SK-N-SH treated with all-trans-retinoic acid at 6 μM for 48 hours (cell line): ENCODE results near the gene ZSWIM6.
A peak's percentile ranks its signal among the peaks of the same experiment; 100 is the strongest.

Experiments used
- ATAC-seq: fragments of 200-7000 bp; cut with Tn5 transposase; 3 replicates; pipeline ENCODE4 v1.9.1; 2020; ENCODE audit warnings: mild to moderate bottlenecking, moderate library complexity
- BACH2 ChIP-seq: fragments of 250-450 bp; sonication (Bioruptor Pico); IDR thresholded peaks from 2 replicates; pipeline ENCODE4 v1.9.0; 2021; ENCODE audit warnings: mild to moderate bottlenecking, borderline replicate concordance
- ESRRG ChIP-seq: fragments of 250-450 bp; sonication (Bioruptor Pico); IDR thresholded peaks from 2 replicates; pipeline ENCODE4 v1.6.1; 2021; ENCODE audit warnings: mild to moderate bottlenecking
- GLIS3 ChIP-seq: fragments of 250-450 bp; sonication (Bioruptor Pico); IDR thresholded peaks from 2 replicates; pipeline ENCODE4 v1.5.0; 2020; ENCODE audit warnings: mild to moderate bottlenecking, moderate library complexity
- ISL1 ChIP-seq: fragments of 250-450 bp; sonication (Bioruptor Pico); IDR thresholded peaks from 2 replicates; pipeline ENCODE4 v2.1.2; 2022; ENCODE audit warnings: mild to moderate bottlenecking, moderate library complexity
- OSR1 ChIP-seq: fragments of 250-450 bp; sonication (Bioruptor Pico); IDR thresholded peaks from 2 replicates; pipeline ENCODE4 v1.8.0; 2022; ENCODE audit warnings: moderate library complexity, mild to moderate bottlenecking, inconsistent platforms
- PPARA ChIP-seq: fragments of 250-450 bp; sonication (Bioruptor Pico); IDR thresholded peaks from 2 replicates; pipeline ENCODE4 v1.5.0; 2020; ENCODE audit warnings: mild to moderate bottlenecking, borderline replicate concordance
- RARB ChIP-seq: fragments of 250-450 bp; sonication (Bioruptor Pico); IDR thresholded peaks from 2 replicates; pipeline ENCODE4 v1.8.0; 2021; ENCODE audit warnings: mild to moderate bottlenecking, moderate library complexity
- SNAI2 ChIP-seq: fragments of 250-450 bp; sonication (Bioruptor Pico); IDR thresholded peaks from 2 replicates; pipeline ENCODE4 v1.5.0; 2020; ENCODE audit warnings: mild to moderate bottlenecking, moderate library complexity
- TCF4 ChIP-seq: fragments of 250-450 bp; sonication (Bioruptor Pico); IDR thresholded peaks from 2 replicates; pipeline ENCODE4 v1.8.0; 2021; ENCODE audit warnings: mild to moderate bottlenecking, moderate library complexity, borderline replicate concordance
- ZFP3 ChIP-seq: fragments of 250-450 bp; sonication (Bioruptor Pico); IDR thresholded peaks from 2 replicates; pipeline ENCODE4 v1.5.0; 2020; ENCODE audit warnings: mild to moderate bottlenecking, moderate library complexity
- ZFP30 ChIP-seq: fragments of 450-650 bp; formaldehyde crosslinking; IDR thresholded peaks from 2 replicates; pipeline ENCODE4 v1.5.0; 2022; ENCODE audit warnings: mild to moderate bottlenecking, moderate library complexity
- ZNF565 ChIP-seq: fragments of 450-650 bp; formaldehyde crosslinking; conservative IDR thresholded peaks from 2 replicates; pipeline ENCODE4 v1.5.0; 2020; ENCODE audit warnings: low read depth, mild to moderate bottlenecking, moderate library complexity
- ZNF70 ChIP-seq: fragments of 450-650 bp; formaldehyde crosslinking; IDR thresholded peaks from 2 replicates; pipeline ENCODE4 v1.5.0; 2020; ENCODE audit warnings: mild to moderate bottlenecking, moderate library complexity
- ZNF8 ChIP-seq: fragments of 450-650 bp; formaldehyde crosslinking; IDR thresholded peaks from 2 replicates; pipeline ENCODE4 v1.5.0; 2020; ENCODE audit warnings: mild to moderate bottlenecking, moderate library complexity
- TF ChIP-seq, protein P1 (sequence below): fragments of 250-450 bp; sonication (Bioruptor Pico); IDR thresholded peaks from 2 replicates; pipeline ENCODE4 v1.5.1; 2021; ENCODE audit warnings: mild to moderate bottlenecking, moderate library complexity
- TF ChIP-seq, protein P2 (sequence below): fragments of 250-450 bp; sonication (Bioruptor Pico); IDR thresholded peaks from 2 replicates; pipeline ENCODE4 v1.5.0; 2020; ENCODE audit warnings: mild to moderate bottlenecking, moderate library complexity
- TF ChIP-seq, protein P3 (sequence below): fragments of 250-450 bp; sonication (Bioruptor Pico); IDR thresholded peaks from 2 replicates; pipeline ENCODE4 v1.8.0; 2020; ENCODE audit warnings: mild to moderate bottlenecking, moderate library complexity, borderline replicate concordance
- TF ChIP-seq, protein P4 (sequence below): fragments of 250-450 bp; sonication (Bioruptor Pico); IDR thresholded peaks from 2 replicates; pipeline ENCODE4 v1.5.1; 2020; ENCODE audit warnings: low read depth, mild to moderate bottlenecking, moderate library complexity
- TF ChIP-seq, protein P5 (sequence below): fragments of 250-450 bp; sonication (Bioruptor Pico); IDR thresholded peaks from 2 replicates; pipeline ENCODE4 v1.8.0; 2021; ENCODE audit warnings: low read depth, mild to moderate bottlenecking, moderate library complexity, borderline replicate concordance

ZSWIM6 gene

DNA sequence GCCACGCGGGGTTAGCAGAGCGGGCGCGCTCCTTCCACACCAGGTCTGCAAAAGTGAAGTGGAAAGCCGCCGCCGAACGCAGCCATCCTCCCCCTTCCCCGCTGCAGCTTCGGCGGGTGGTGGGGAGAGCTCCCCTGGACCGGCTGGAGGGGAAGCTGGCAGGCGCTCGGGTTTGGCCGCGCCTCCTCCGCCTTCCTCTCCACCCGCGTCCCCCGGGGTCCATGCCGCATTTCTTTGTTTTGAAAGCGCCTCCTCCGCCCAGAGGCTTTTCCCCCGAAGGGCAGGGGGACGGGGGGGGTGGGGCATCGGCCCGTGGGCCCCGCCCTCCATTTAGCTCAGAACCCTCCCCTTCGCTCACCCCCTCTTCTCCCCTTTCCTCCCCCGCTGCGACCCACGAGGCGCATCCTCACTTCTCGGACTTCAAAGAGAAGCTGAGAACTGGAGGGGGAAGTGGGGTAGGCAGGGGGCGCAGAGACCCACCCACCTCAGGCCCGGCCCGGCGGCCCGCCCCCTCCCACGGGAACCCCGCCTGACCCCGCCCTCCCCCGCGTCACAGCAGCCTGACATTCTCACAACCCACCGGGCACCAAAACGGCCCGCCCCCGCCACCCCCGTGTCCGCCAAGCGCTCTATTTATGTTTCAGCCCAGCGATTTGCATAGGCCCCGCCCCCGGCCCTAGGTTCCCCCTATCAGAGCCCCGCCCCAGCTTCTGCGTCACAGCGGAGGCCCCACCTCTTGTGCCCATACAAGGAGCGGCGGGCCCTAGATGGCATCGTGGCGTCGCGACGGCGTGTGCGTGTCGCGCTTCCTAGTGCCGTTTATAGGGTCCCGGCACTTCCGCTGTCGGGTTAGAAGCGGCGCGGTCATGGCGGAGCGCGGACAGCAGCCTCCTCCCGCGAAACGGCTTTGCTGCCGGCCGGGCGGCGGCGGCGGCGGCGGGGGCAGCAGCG lies at the start of gene ZSWIM6:
Gene ZSWIM6, plus strand, starts transcription at position 852 of the 951 bp plus-strand sequence. Its CDS starts 15 bp downstream, at position 867.
- TF ChIP-seq ZNF8 (CRISPR knock-in tag): no peak
- no peak for TF ChIP-seq ISL1 (CRISPR knock-in tag)
- TF ChIP-seq SNAI2 (CRISPR knock-in tag): no peak
- no peak for TF ChIP-seq ZNF70 (CRISPR knock-in tag)
- TF ChIP-seq, protein P1, sequence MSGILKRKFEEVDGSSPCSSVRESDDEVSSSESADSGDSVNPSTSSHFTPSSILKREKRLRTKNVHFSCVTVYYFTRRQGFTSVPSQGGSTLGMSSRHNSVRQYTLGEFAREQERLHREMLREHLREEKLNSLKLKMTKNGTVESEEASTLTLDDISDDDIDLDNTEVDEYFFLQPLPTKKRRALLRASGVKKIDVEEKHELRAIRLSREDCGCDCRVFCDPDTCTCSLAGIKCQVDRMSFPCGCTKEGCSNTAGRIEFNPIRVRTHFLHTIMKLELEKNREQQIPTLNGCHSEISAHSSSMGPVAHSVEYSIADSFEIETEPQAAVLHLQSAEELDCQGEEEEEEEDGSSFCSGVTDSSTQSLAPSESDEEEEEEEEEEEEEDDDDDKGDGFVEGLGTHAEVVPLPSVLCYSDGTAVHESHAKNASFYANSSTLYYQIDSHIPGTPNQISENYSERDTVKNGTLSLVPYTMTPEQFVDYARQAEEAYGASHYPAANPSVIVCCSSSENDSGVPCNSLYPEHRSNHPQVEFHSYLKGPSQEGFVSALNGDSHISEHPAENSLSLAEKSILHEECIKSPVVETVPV (CRISPR knock-in tag): no peak
- TF ChIP-seq, protein P2, sequence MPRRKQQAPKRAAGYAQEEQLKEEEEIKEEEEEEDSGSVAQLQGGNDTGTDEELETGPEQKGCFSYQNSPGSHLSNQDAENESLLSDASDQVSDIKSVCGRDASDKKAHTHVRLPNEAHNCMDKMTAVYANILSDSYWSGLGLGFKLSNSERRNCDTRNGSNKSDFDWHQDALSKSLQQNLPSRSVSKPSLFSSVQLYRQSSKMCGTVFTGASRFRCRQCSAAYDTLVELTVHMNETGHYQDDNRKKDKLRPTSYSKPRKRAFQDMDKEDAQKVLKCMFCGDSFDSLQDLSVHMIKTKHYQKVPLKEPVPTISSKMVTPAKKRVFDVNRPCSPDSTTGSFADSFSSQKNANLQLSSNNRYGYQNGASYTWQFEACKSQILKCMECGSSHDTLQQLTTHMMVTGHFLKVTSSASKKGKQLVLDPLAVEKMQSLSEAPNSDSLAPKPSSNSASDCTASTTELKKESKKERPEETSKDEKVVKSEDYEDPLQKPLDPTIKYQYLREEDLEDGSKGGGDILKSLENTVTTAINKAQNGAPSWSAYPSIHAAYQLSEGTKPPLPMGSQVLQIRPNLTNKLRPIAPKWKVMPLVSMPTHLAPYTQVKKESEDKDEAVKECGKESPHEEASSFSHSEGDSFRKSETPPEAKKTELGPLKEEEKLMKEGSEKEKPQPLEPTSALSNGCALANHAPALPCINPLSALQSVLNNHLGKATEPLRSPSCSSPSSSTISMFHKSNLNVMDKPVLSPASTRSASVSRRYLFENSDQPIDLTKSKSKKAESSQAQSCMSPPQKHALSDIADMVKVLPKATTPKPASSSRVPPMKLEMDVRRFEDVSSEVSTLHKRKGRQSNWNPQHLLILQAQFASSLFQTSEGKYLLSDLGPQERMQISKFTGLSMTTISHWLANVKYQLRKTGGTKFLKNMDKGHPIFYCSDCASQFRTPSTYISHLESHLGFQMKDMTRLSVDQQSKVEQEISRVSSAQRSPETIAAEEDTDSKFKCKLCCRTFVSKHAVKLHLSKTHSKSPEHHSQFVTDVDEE (CRISPR knock-in tag): no peak
- no peak for TF ChIP-seq ZFP3 (CRISPR knock-in tag)
- TF ChIP-seq, protein P3, sequence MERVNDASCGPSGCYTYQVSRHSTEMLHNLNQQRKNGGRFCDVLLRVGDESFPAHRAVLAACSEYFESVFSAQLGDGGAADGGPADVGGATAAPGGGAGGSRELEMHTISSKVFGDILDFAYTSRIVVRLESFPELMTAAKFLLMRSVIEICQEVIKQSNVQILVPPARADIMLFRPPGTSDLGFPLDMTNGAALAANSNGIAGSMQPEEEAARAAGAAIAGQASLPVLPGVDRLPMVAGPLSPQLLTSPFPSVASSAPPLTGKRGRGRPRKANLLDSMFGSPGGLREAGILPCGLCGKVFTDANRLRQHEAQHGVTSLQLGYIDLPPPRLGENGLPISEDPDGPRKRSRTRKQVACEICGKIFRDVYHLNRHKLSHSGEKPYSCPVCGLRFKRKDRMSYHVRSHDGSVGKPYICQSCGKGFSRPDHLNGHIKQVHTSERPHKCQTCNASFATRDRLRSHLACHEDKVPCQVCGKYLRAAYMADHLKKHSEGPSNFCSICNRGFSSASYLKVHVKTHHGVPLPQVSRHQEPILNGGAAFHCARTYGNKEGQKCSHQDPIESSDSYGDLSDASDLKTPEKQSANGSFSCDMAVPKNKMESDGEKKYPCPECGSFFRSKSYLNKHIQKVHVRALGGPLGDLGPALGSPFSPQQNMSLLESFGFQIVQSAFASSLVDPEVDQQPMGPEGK (CRISPR knock-in tag): no peak; the same call in 1 of the 2 replicates
- TF ChIP-seq TCF4 (CRISPR knock-in tag): no peak
- TF ChIP-seq ZNF565 (CRISPR knock-in tag): no peak
- no peak for TF ChIP-seq ZFP30
- TF ChIP-seq, protein P4, sequence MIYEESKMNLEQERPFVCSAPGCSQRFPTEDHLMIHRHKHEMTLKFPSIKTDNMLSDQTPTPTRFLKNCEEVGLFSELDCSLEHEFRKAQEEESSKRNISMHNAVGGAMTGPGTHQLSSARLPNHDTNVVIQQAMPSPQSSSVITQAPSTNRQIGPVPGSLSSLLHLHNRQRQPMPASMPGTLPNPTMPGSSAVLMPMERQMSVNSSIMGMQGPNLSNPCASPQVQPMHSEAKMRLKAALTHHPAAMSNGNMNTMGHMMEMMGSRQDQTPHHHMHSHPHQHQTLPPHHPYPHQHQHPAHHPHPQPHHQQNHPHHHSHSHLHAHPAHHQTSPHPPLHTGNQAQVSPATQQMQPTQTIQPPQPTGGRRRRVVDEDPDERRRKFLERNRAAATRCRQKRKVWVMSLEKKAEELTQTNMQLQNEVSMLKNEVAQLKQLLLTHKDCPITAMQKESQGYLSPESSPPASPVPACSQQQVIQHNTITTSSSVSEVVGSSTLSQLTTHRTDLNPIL: no peak
- peak; percentile 63 for ATAC-seq

DNA sequence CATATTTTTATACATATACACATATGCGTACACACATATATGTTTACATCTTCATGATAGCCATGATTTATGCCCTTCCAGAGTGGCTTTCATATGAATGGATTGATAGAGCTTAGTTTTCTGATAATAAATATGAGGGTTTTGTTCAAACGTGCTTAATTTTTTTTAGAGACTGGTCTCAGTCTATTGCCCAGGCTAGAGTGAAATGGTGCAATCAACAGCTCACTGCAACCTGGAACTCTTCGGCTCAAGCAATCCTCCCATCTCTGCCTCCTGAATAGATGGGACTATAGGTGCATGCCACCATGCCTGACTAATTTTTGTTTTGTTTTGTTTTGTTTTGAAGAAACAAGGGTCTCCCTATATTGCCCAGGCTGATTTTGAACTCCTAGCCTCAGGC lies 48.6 kb upstream of the ZSWIM6 start:
- ATAC-seq: no peak
- TF ChIP-seq RARB (CRISPR knock-in tag): no peak
- TF ChIP-seq ISL1 (CRISPR knock-in tag): no peak
- TF ChIP-seq BACH2: no peak
- TF ChIP-seq ZNF565 (CRISPR knock-in tag): no peak
- TF ChIP-seq ZNF8 (CRISPR knock-in tag): no peak
- no peak for TF ChIP-seq ESRRG (CRISPR knock-in tag)
- TF ChIP-seq ZFP30: no peak
- TF ChIP-seq TCF4 (CRISPR knock-in tag): no peak
- no peak for TF ChIP-seq OSR1 (CRISPR knock-in tag)
- no peak for TF ChIP-seq GLIS3 (CRISPR knock-in tag)
- TF ChIP-seq, protein P2 (CRISPR knock-in tag): no peak
- TF ChIP-seq, protein P5, sequence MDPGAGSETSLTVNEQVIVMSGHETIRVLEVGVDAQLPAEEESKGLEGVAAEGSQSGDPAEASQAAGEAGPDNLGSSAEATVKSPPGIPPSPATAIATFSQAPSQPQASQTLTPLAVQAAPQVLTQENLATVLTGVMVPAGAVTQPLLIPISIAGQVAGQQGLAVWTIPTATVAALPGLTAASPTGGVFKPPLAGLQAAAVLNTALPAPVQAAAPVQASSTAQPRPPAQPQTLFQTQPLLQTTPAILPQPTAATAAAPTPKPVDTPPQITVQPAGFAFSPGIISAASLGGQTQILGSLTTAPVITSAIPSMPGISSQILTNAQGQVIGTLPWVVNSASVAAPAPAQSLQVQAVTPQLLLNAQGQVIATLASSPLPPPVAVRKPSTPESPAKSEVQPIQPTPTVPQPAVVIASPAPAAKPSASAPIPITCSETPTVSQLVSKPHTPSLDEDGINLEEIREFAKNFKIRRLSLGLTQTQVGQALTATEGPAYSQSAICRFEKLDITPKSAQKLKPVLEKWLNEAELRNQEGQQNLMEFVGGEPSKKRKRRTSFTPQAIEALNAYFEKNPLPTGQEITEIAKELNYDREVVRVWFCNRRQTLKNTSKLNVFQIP (CRISPR knock-in tag): no peak
- TF ChIP-seq SNAI2 (CRISPR knock-in tag): no peak
- no peak for TF ChIP-seq PPARA
- TF ChIP-seq, protein P3 (CRISPR knock-in tag): no peak
- TF ChIP-seq, protein P1 (CRISPR knock-in tag): no peak
- no peak for TF ChIP-seq ZNF70 (CRISPR knock-in tag)
- TF ChIP-seq, protein P4: no peak
